ENCODE results near the gene CDC42BPA. TPM values are rescaled to one million over a fixed set of nuclear protein-coding genes. Genes with fewer than 3 reads are reported as not detected.

Gene CDC42BPA
- total and polyA plus RNA-seq, 2 donors (not counting 3 experiments of a cell fraction or from before 2014, with no cell fraction given): 26.1 to 92.6 TPM

- no TSS peak for BruUV-seq (replicated peaks)
- Histone ChIP-seq H3K4me3 (replicated peaks in 1 of 3; ENCODE audit: insufficient read depth in 1 of 3, low read depth in 1 of 3, low read length in 3 of 3) (no peak overlapping the region), H3K27ac (ENCODE audit: insufficient read depth, low read depth, low read length) (no peak overlapping the region), H3K9ac (replicated peaks; ENCODE audit: extremely low read depth, insufficient read depth, low read length) (no peak overlapping the region), H3K27me3 (ENCODE audit: control insufficient read depth in 2 of 2, insufficient read depth in 2 of 2, low read length in 2 of 2) (no peaks in the 10 kb centered on the region), H3K79me2 (ENCODE audit: control insufficient read depth, insufficient read depth, low read length) (no peaks in the 10 kb centered on the region), H3K36me3 (ENCODE audit: control insufficient read depth in 2 of 2, extremely low read depth in 1 of 2, insufficient read depth in 2 of 2, low read length in 2 of 2) (no peaks in the 10 kb centered on the region), H3K4me1 (ENCODE audit: control insufficient read depth, extremely low read depth, insufficient read depth, low read length) (peaks cover 7% of the 10 kb centered on the region), H3K4me2 (ENCODE audit: insufficient read depth, low read length) (peak overlapping the region; percentile 55), H2AFZ (ENCODE audit: low read depth, low read length) (peak overlapping the region; percentile 35), H3K9me3 (replicated peaks; ENCODE audit: control insufficient read depth, insufficient read depth, low read length) (no peaks in the 10 kb centered on the region), H3K9me1 (replicated peaks; ENCODE audit: control insufficient read depth, extremely low read depth, insufficient read depth, low read length) (no peaks in the 10 kb centered on the region), H4K20me1 (replicated peaks; ENCODE audit: control insufficient read depth, extremely low read depth, insufficient read depth, low read length) (no peaks in the 10 kb centered on the region)
- intact Hi-C loops (cut with micrococcal nuclease): loop anchor here (1.0 kb wide), 1 partner anchor 7 kb away; no protein-coding TSS in a partner anchor
- POLR2A ChIA-PET: interaction anchor here (0.8 to 1.8 kb wide), 3 partner anchors 13 to 27 kb away, joined by 3 to 7 read pairs (median 6); partner anchors contain the start of gene CDC42BPA
- FAIRE-seq: peak; percentile 76
- peak; percentile 10 for TF ChIP-seq JUN (IDR thresholded peaks at IDR 0.05; ENCODE audit: borderline replicate concordance, insufficient read depth, insufficient read length, low read depth)
- TF ChIP-seq MAX (IDR thresholded peaks at IDR 0.05; ENCODE audit: insufficient read depth, insufficient read length): no peak
- TF ChIP-seq FOS (IDR thresholded peaks at IDR 0.05; ENCODE audit: borderline replicate concordance, insufficient read depth, low read length): peak; percentile 44
- TF ChIP-seq EZH2 (IDR thresholded peaks at IDR 0.05; ENCODE audit: borderline replicate concordance, low read depth, low read length, severe bottlenecking): no peak
- TF ChIP-seq MYC (IDR thresholded peaks at IDR 0.05; ENCODE audit: low read depth, low read length): no peak
- no peak for TF ChIP-seq GATA2 (IDR thresholded peaks at IDR 0.05; ENCODE audit: insufficient read depth, insufficient read length, low read depth, low read length)
- DNase-seq (ENCODE audit: low read depth, low spot score): peak; percentile 64
- dilution Hi-C loops (cut with MboI; ENCODE audit: extremely low pct_ligation_motif_present, low sequenced_read_pairs): no loop called here
- CTCF ChIA-PET: interaction anchor here (0.7 to 2.1 kb wide), 10 partner anchors 8 to 430 kb away, joined by 3 to 7 read pairs (median 4); no protein-coding TSS in a partner anchor
These were observed 25.6 kb upstream of the CDC42BPA start for GRCh38 chr1:227343727-227344551.

All from endothelial cell of umbilical vein (primary cell).